CD14-positive monocyte (primary cell): ENCODE measurements around the gene MAST2. TPM values are rescaled to one million over a fixed set of nuclear protein-coding genes. Genes with fewer than 3 reads are reported as not detected.
A peak's percentile ranks its signal among the peaks of the same experiment; 100 is the strongest.

Source experiments
- DNase-seq, 3 donors: peaks; one replicate each; pipeline ENCODE4 v3.0.0-alpha.2; 2011 to 2022
- H2AFZ ChIP-seq: 2 replicates; pipeline ENCODE4 v1.6.0; 2012; ENCODE audit warnings: mild to moderate bottlenecking, low read depth, low read length, inconsistent platforms; ENCODE audit not compliant: insufficient read depth, poor library complexity, severe bottlenecking
- H3K27ac ChIP-seq, 2 donors: 1 replicate in 1 of 2; 2 replicates in 1 of 2; pipeline ENCODE4 v1.5.1; 2012 to 2013; ENCODE audit warnings: low read length in 2 of 2, control low read depth in 1 of 2, inconsistent platforms in 1 of 2, low read depth in 1 of 2, mild to moderate bottlenecking in 1 of 2
- H3K27me3 ChIP-seq, 2 donors: one replicate each; pipeline versions ENCODE4 v1.6.0 to v1.6.1; 2011 to 2013; ENCODE audit warnings: low read length in 2 of 2; ENCODE audit not compliant: control insufficient read depth in 2 of 2, insufficient read depth in 2 of 2
- H3K36me3 ChIP-seq, 2 donors: replicated peaks in 1 of 2; 1 replicate in 1 of 2; 2 replicates in 1 of 2; pipeline versions ENCODE4 v1.5.1 to v1.6.1; 2012 to 2013; ENCODE audit warnings: low read length in 2 of 2, control low read depth in 1 of 2, inconsistent platforms in 1 of 2, mild to moderate bottlenecking in 1 of 2; ENCODE audit not compliant: insufficient read depth in 2 of 2, control insufficient read depth in 1 of 2
- H3K4me1 ChIP-seq, 2 donors: 1 replicate in 1 of 2; 2 replicates in 1 of 2; pipeline versions ENCODE4 v1.5.1 to v1.6.1; 2012 to 2013; ENCODE audit warnings: low read length in 2 of 2, control low read depth in 1 of 2, inconsistent platforms in 1 of 2, mild to moderate bottlenecking in 1 of 2, moderate library complexity in 1 of 2; ENCODE audit not compliant: insufficient read depth in 2 of 2, control insufficient read depth in 1 of 2
- H3K4me2 ChIP-seq: replicated peaks from 2 replicates; pipeline ENCODE3; 2012; ENCODE audit warnings: low read length, moderate library complexity, mild to moderate bottlenecking; ENCODE audit not compliant: poor library complexity, severe bottlenecking; ENCODE audit errors: extremely low read depth
- H3K4me3 ChIP-seq, 3 experiments: fragments of 200-600 bp in 1 of 3; sonication (generic) in 1 of 3; replicated peaks in 1 of 3; 1 replicate in 2 of 3; 2 replicates in 1 of 3; pipeline ENCODE4 v1.5.1; 2011 to 2013; ENCODE audit warnings: low read length in 3 of 3, mild to moderate bottlenecking in 3 of 3, control low read depth in 2 of 3, low read depth in 2 of 3, inconsistent platforms in 1 of 3, moderate library complexity in 1 of 3
- H3K79me2 ChIP-seq: 2 replicates; pipeline ENCODE4 v1.6.0; 2012; ENCODE audit warnings: mild to moderate bottlenecking, control low read depth, inconsistent platforms, low read length, moderate library complexity; ENCODE audit not compliant: insufficient read depth
- H3K9ac ChIP-seq: 2 replicates; pipeline ENCODE4 v1.6.0; 2017; ENCODE audit warnings: low read length, mild to moderate bottlenecking; ENCODE audit not compliant: insufficient read depth, poor library complexity, severe bottlenecking
- H3K9me3 ChIP-seq, 2 donors: replicated peaks in 1 of 2; 1 replicate in 1 of 2; 2 replicates in 1 of 2; pipeline versions ENCODE4 v1.5.1 to v1.6.1; 2012 to 2013; ENCODE audit warnings: low read length in 2 of 2, control low read depth in 1 of 2; ENCODE audit not compliant: control insufficient read depth in 1 of 2, insufficient read depth in 1 of 2
- H4K20me1 ChIP-seq: 2 replicates; pipeline ENCODE4 v1.6.0; 2012; ENCODE audit warnings: mild to moderate bottlenecking, low read length, control low read depth, moderate library complexity; ENCODE audit not compliant: insufficient read depth
- H3K27ac Mint-ChIP-seq, 7 donors: one replicate each; pipeline ENCODE4 v1.8.0; 2020; ENCODE audit warnings: mild to moderate bottlenecking in 7 of 7, mixed read lengths in 7 of 7, moderate library complexity in 6 of 7, inconsistent platforms in 2 of 7
- H3K27me3 Mint-ChIP-seq, 3 donors: one replicate each; pipeline ENCODE4 v1.8.0; 2021 to 2022; ENCODE audit warnings: low read depth in 3 of 3, mild to moderate bottlenecking in 3 of 3, mixed read lengths in 3 of 3, moderate library complexity in 3 of 3, inconsistent platforms in 1 of 3
- H3K36me3 Mint-ChIP-seq, 2 donors: one replicate each; pipeline ENCODE4 v1.8.0; 2020; ENCODE audit warnings: mixed read lengths in 2 of 2, inconsistent platforms in 1 of 2, mild to moderate bottlenecking in 1 of 2
- H3K4me1 Mint-ChIP-seq: one replicate; pipeline ENCODE4 v1.8.0; 2020; ENCODE audit warnings: mild to moderate bottlenecking, mixed read lengths
- H3K4me3 Mint-ChIP-seq, 2 donors: one replicate each; pipeline ENCODE4 v1.8.0; 2020; ENCODE audit warnings: mild to moderate bottlenecking in 2 of 2, mixed read lengths in 2 of 2, moderate library complexity in 1 of 2
- H3K9me3 Mint-ChIP-seq, 7 donors: one replicate each; pipeline ENCODE4 v1.8.0; 2020 to 2022; ENCODE audit warnings: mixed read lengths in 7 of 7, mild to moderate bottlenecking in 6 of 7, moderate library complexity in 6 of 7, inconsistent platforms in 2 of 7
- CTCF ChIP-seq: fragments of 200-600 bp; IDR thresholded peaks from one replicate; pipeline ENCODE4 v1.8.0; 2022; ENCODE audit warnings: antibody characterized with exemption, mild to moderate bottlenecking
- WGBS: methylation state at CpG from one replicate; pipeline ENCODE4 v1.1.5; 2013; ENCODE audit warnings: missing lambda C conversion rate; ENCODE audit not compliant: insufficient coverage; 5-methylcytosine and 5-hydroxymethylcytosine counted together
- intact Hi-C, 2 donors: fragments of 100-400 bp; cut with micrococcal nuclease; formaldehyde crosslinking; loops; one replicate each; pipeline versions ENCODE4 v1.15.0 to v1.15.1; 2023
- polyA plus RNA-seq, 3 donors: library from polyadenylated mRNA; depleted of rRNA in 1 of 3; unstranded in 2 of 3; stranded (reverse) in 1 of 3; fragments of 300-500 nt in 2 of 3; fragments of >200 nt in 1 of 3; fragmentation: Illumina TruSeq in 2 of 3; gene quantifications; 1 replicate in 2 of 3; 2 replicates in 1 of 3; pipeline ENCODE4 v1.2.3, GENCODE V29; 2012 to 2021

Gene MAST2
- polyA plus RNA-seq, 3 donors, result 1.0 to 7.2 (median 2.5) TPM

GRCh38 chr1:46005594-46005993 is 202.2 kb downstream of the MAST2 start:
- H3K36me3 Mint-ChIP-seq, result peaks cover 37 to 44% of the 10 kb centered on the region in 2 donors
- Histone ChIP-seq H4K20me1 (no peaks in the 10 kb centered on the region), H2AFZ (no peak overlapping the region), H3K9me3 (no peaks in the 10 kb centered on the region), H3K27me3 (no peaks in the 10 kb centered on the region), H3K4me2 (no peak overlapping the region), H3K4me3 (no peak overlapping the region), H3K9ac (no peak overlapping the region), H3K4me1 (peaks cover 32 to 41% of the 10 kb centered on the region in 2 donors), H3K79me2 (no peaks in the 10 kb centered on the region), H3K27ac (no peak overlapping the region), H3K36me3 (peaks cover 19 to 46% of the 10 kb centered on the region in 2 donors)
- no peaks in the 10 kb centered on the region for H3K9me3 Mint-ChIP-seq
- intact Hi-C loops, result no loop called here
- no peak for TF ChIP-seq CTCF
- no CpG with 5 or more reads among the region's 1 CpG for WGBS
- H3K4me3 Mint-ChIP-seq, result no peak overlapping the region
- H3K4me1 Mint-ChIP-seq, result peaks cover 43% of the 10 kb centered on the region
- no peaks in the 10 kb centered on the region for H3K27me3 Mint-ChIP-seq
- H3K27ac Mint-ChIP-seq, result no peak overlapping the region
- DNase-seq, result no peak

- intact Hi-C loops, result no loop called here
- no peak overlapping the region for H3K27ac ChIP-seq
- Mint-ChIP-seq H3K27me3 (no peaks in the 10 kb centered on the region), H3K36me3 (peaks cover 50 to 56% of the 10 kb centered on the region in 2 donors), H3K4me1 (peaks cover 13% of the 10 kb centered on the region), H3K27ac (peak overlapping the region in 1 of 7 donors; percentile 63), H3K4me3 (no peak overlapping the region), H3K9me3 (no peaks in the 10 kb centered on the region)
- H3K9ac ChIP-seq, result no peak overlapping the region
- H3K79me2 ChIP-seq, result no peaks in the 10 kb centered on the region
- no peaks in the 10 kb centered on the region for H4K20me1 ChIP-seq
- DNase-seq, result no peak
- no peaks in the 10 kb centered on the region for H3K9me3 ChIP-seq
- H2AFZ ChIP-seq, result no peak overlapping the region
- H3K27me3 ChIP-seq, result no peaks in the 10 kb centered on the region
- no peak for TF ChIP-seq CTCF
- H3K4me2 ChIP-seq, result no peak overlapping the region
- no peak overlapping the region for H3K4me3 ChIP-seq
- H3K36me3 ChIP-seq, result peaks cover 22 to 63% of the 10 kb centered on the region in 2 donors
- peaks cover 6 to 12% of the 10 kb centered on the region in 2 donors for H3K4me1 ChIP-seq
Observed at GRCh38 chr1:46008585-46008984, 205.2 kb downstream of the MAST2 start.
